HEK293 (cell line): ENCODE measurements around the gene UMAD1.
A peak's percentile ranks its signal among the peaks of the same experiment; 100 is the strongest.

Experiments used
- CTCF ChIA-PET: fragments of 350-600 bp; formaldehyde crosslinking; extraction: SDS; loops from one replicate; lab custom pipeline; 2021; ENCODE audit warnings: antibody characterized with exemption; lab: Yijun Ruan, JAX
- POLR2A ChIA-PET: fragments of 300-600 bp; formaldehyde crosslinking; extraction: SDS; loops from one replicate; lab custom pipeline; 2020; ENCODE audit warnings: antibody characterized with exemption, inconsistent platforms; lab: Yijun Ruan, JAX
- H3K27ac ChIP-seq: fragments of 200-500 bp; sonication (Bioruptor generic); 2 replicates; pipeline ENCODE4 v1.5.1; 2014; ENCODE audit warnings: low read depth, low read length, control low read depth, inconsistent platforms; ENCODE audit errors: extremely low read depth
- H3K36me3 ChIP-seq, 2 experiments: fragments of 200-500 bp in 1 of 2; sonication (Bioruptor generic) in 1 of 2; 1 replicate in 1 of 2; 2 replicates in 1 of 2; pipeline ENCODE4 v1.5.1; 2014 to 2017; ENCODE audit warnings: inconsistent platforms in 2 of 2, low read length in 2 of 2; ENCODE audit not compliant: control insufficient read depth in 2 of 2, insufficient read depth in 1 of 2
- H3K4me1 ChIP-seq: fragments of 200-500 bp; sonication (Bioruptor generic); 2 replicates; pipeline ENCODE4 v1.5.1; 2014; ENCODE audit warnings: mild to moderate bottlenecking, low read length, inconsistent platforms; ENCODE audit not compliant: control insufficient read depth, insufficient read depth
- H3K4me3 ChIP-seq: 2 replicates; pipeline ENCODE4 v1.5.1; 2011; ENCODE audit warnings: low read depth, mild to moderate bottlenecking, control low read depth, low read length, moderate library complexity
- H3K9me3 ChIP-seq: fragments of 200-500 bp; sonication (Bioruptor generic); 2 replicates; pipeline ENCODE4 v1.5.1; 2014; ENCODE audit warnings: low read depth, low read length, inconsistent platforms; ENCODE audit not compliant: control insufficient read depth, insufficient read depth
- FEZF1 ChIP-seq: fragments of 450-650 bp; formaldehyde crosslinking; IDR thresholded peaks from 2 replicates; pipeline ENCODE4 v1.5.1; 2016; ENCODE audit warnings: missing biosample characterization, missing genetic modification characterization
- GLIS1 ChIP-seq: fragments of 450-650 bp; formaldehyde crosslinking; IDR thresholded peaks from 2 replicates; pipeline ENCODE4 v1.5.1; 2016; ENCODE audit warnings: missing biosample characterization, missing genetic modification characterization
- KLF10 ChIP-seq: fragments of 450-650 bp; IDR thresholded peaks from 2 replicates; pipeline ENCODE4 v1.5.1; 2018; ENCODE audit warnings: missing biosample characterization, mild to moderate bottlenecking, missing genetic modification characterization
- SETDB1 ChIP-seq: IDR thresholded peaks from one replicate; pipeline ENCODE4 v1.6.1; 2017; ENCODE audit warnings: mild to moderate bottlenecking, low read length, moderate library complexity, mixed read lengths; ENCODE audit not compliant: insufficient read length
- SP3 ChIP-seq: fragments of 450-650 bp; formaldehyde crosslinking; IDR thresholded peaks from 2 replicates; pipeline ENCODE4 v1.5.1; 2016; ENCODE audit warnings: missing biosample characterization, missing genetic modification characterization
- TCF7L2 ChIP-seq: IDR thresholded peaks from 2 replicates; pipeline ENCODE4 v1.6.1; 2011; ENCODE audit warnings: low read depth, mild to moderate bottlenecking, inconsistent platforms, low read length, moderate library complexity, borderline replicate concordance
- YY1 ChIP-seq: fragments of 450-650 bp; formaldehyde crosslinking; IDR thresholded peaks from 2 replicates; pipeline ENCODE4 v1.5.1; 2018; ENCODE audit warnings: missing biosample characterization, missing genetic modification characterization
- ZNF274 ChIP-seq, 2 experiments: fragments of 200-500 bp in 1 of 2; fragments of 450-650 bp in 1 of 2; sonication (Bioruptor generic) in 1 of 2; formaldehyde crosslinking in 1 of 2; IDR thresholded peaks; 2 replicates each; pipeline versions ENCODE4 v1.5.1 to v1.6.1; 2014 to 2016; ENCODE audit warnings: borderline replicate concordance in 1 of 2, inconsistent platforms in 1 of 2, low read length in 1 of 2, missing biosample characterization in 1 of 2, missing genetic modification characterization in 1 of 2
- ZNF341 ChIP-seq: fragments of 450-650 bp; formaldehyde crosslinking; IDR thresholded peaks from 2 replicates; pipeline ENCODE4; 2016; ENCODE audit warnings: low read depth, missing biosample characterization, missing genetic modification characterization
- ZNF362 ChIP-seq: fragments of 450-650 bp; formaldehyde crosslinking; IDR thresholded peaks from 2 replicates; pipeline ENCODE4 v1.5.1; 2016; ENCODE audit warnings: missing biosample characterization, missing genetic modification characterization
- ZNF433 ChIP-seq: fragments of 450-650 bp; formaldehyde crosslinking; IDR thresholded peaks from 2 replicates; pipeline ENCODE4 v1.5.1; 2016; ENCODE audit warnings: missing biosample characterization, missing genetic modification characterization, low read depth
- ZNF48 ChIP-seq: fragments of 450-650 bp; formaldehyde crosslinking; IDR thresholded peaks from 2 replicates; pipeline ENCODE4 v1.5.1; 2016; ENCODE audit warnings: missing biosample characterization, missing genetic modification characterization
- ZNF510 ChIP-seq: fragments of 450-650 bp; formaldehyde crosslinking; IDR thresholded peaks from 2 replicates; pipeline ENCODE4 v1.5.1; 2018; ENCODE audit warnings: mild to moderate bottlenecking, missing genetic modification characterization, missing biosample characterization; ENCODE audit not compliant: insufficient replicate concordance
- ZNF514 ChIP-seq: fragments of 450-650 bp; formaldehyde crosslinking; IDR thresholded peaks from 2 replicates; pipeline ENCODE4 v1.5.1; 2016; ENCODE audit warnings: missing biosample characterization, missing genetic modification characterization
- ZNF555 ChIP-seq: fragments of 450-650 bp; formaldehyde crosslinking; conservative IDR thresholded peaks from 2 replicates; pipeline ENCODE4 v1.5.1; 2017; ENCODE audit warnings: missing biosample characterization, mild to moderate bottlenecking, missing genetic modification characterization, inconsistent platforms
- ZNF561 ChIP-seq: fragments of 450-650 bp; IDR thresholded peaks from 2 replicates; pipeline ENCODE4 v1.5.1; 2018; ENCODE audit warnings: missing biosample characterization, missing genetic modification characterization, borderline replicate concordance
- ZNF624 ChIP-seq: fragments of 450-650 bp; formaldehyde crosslinking; IDR thresholded peaks from 2 replicates; pipeline ENCODE4 v1.5.1; 2017; ENCODE audit warnings: missing biosample characterization, missing genetic modification characterization
- ZNF776 ChIP-seq: fragments of 450-650 bp; formaldehyde crosslinking; IDR thresholded peaks from 2 replicates; pipeline ENCODE4 v1.5.0; 2017; ENCODE audit warnings: missing biosample characterization, missing genetic modification characterization, borderline replicate concordance
- ZNF785 ChIP-seq: fragments of 450-650 bp; formaldehyde crosslinking; IDR thresholded peaks from 2 replicates; pipeline ENCODE4 v1.5.1; 2016; ENCODE audit warnings: missing biosample characterization, missing genetic modification characterization
- ZNF792 ChIP-seq: fragments of 450-650 bp; formaldehyde crosslinking; IDR thresholded peaks from 2 replicates; pipeline ENCODE4 v1.5.1; 2016; ENCODE audit warnings: missing biosample characterization, missing genetic modification characterization
- TF ChIP-seq, protein P1 (sequence below): fragments of 450-650 bp; formaldehyde crosslinking; IDR thresholded peaks from 2 replicates; pipeline ENCODE4 v1.5.1; 2016; ENCODE audit warnings: missing biosample characterization, missing genetic modification characterization
- TF ChIP-seq, protein P2 (sequence below): fragments of 450-650 bp; formaldehyde crosslinking; IDR thresholded peaks from 2 replicates; pipeline ENCODE4 v1.5.1; 2016; ENCODE audit warnings: missing biosample characterization, missing genetic modification characterization
- TF ChIP-seq, protein P3 (sequence below): fragments of 450-650 bp; formaldehyde crosslinking; IDR thresholded peaks from 2 replicates; pipeline ENCODE4 v1.5.1; 2016; ENCODE audit warnings: missing biosample characterization, missing genetic modification characterization
- TF ChIP-seq, protein P4 (sequence below): fragments of 450-650 bp; formaldehyde crosslinking; IDR thresholded peaks from 2 replicates; pipeline ENCODE4 v1.5.1; 2017; ENCODE audit warnings: missing biosample characterization, missing genetic modification characterization

The UMAD1 gene

GRCh38 chr7:7647495-7648036 is 7.0 kb downstream of the UMAD1 start:
- ChIA-PET CTCF (interaction anchor here (0.6 kb wide), 1 partner anchor 543 kb away, joined by 3 read pairs; no protein-coding TSS in a partner anchor), POLR2A (interaction anchor here (0.6 kb wide), 1 partner anchor 66 kb away, joined by 3 read pairs; no protein-coding TSS in a partner anchor)
- H3K9me3 ChIP-seq: no peaks in the 10 kb centered on the region
- no peak overlapping the region for H3K4me3 ChIP-seq
- no peak overlapping the region for H3K27ac ChIP-seq
- H3K4me1 ChIP-seq: peaks cover 6% of the 10 kb centered on the region
- TF ChIP-seq FEZF1 (tag by site-specific recombination) (peak; percentile 55), ZNF274 (IDR thresholded peaks at IDR 0.05; ENCODE audit: low read length) (no peak), ZNF274 (tag by site-specific recombination; IDR thresholded peaks at IDR 0.05; ENCODE audit: borderline replicate concordance) (no peak), ZNF341 (tag by site-specific recombination) (no peak)
- TF ChIP-seq, protein P1, sequence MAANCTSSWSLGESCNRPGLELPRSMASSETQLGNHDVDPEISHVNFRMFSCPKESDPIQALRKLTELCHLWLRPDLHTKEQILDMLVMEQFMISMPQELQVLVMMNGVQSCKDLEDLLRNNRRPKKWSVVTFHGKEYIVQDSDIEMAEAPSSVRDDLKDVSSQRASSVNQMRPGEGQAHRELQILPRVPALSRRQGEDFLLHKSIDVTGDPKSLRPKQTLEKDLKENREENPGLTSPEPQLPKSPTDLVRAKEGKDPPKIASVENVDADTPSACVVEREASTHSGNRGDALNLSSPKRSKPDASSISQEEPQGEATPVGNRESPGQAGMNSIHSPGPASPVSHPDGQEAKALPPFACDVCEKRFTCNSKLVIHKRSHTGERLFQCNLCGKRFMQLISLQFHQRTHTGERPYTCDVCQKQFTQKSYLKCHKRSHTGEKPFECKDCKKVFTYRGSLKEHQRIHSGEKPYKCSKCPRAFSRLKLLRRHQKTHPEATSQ (tag by site-specific recombination): no peak
- H3K36me3 ChIP-seq: no peaks in the 10 kb centered on the region

GRCh38 chr7:7650682-7651206 is 10.2 kb downstream of the UMAD1 start:
- H3K27ac ChIP-seq: no peak overlapping the region
- POLR2A ChIA-PET: interaction anchor here (1.9 kb wide), 1 partner anchor 10 kb away, joined by 5 read pairs; the partner anchor contains the start of gene UMAD1
- peaks cover 15% of the 10 kb centered on the region for H3K4me1 ChIP-seq
- H3K4me3 ChIP-seq: no peak overlapping the region
- CTCF ChIA-PET: no interaction called here
- no peaks in the 10 kb centered on the region for H3K9me3 ChIP-seq
- no peak for TF ChIP-seq ZNF776
- no peak for TF ChIP-seq ZNF555 (tag by site-specific recombination)
- TF ChIP-seq TCF7L2: no peak
- no peak for TF ChIP-seq ZNF514
- no peak for TF ChIP-seq SP3
- no peak for TF ChIP-seq KLF10
- no peak for TF ChIP-seq ZNF510 (tag by site-specific recombination)
- TF ChIP-seq ZNF624: no peak
- no peak for TF ChIP-seq ZNF362 (tag by site-specific recombination)
- TF ChIP-seq, protein P2, sequence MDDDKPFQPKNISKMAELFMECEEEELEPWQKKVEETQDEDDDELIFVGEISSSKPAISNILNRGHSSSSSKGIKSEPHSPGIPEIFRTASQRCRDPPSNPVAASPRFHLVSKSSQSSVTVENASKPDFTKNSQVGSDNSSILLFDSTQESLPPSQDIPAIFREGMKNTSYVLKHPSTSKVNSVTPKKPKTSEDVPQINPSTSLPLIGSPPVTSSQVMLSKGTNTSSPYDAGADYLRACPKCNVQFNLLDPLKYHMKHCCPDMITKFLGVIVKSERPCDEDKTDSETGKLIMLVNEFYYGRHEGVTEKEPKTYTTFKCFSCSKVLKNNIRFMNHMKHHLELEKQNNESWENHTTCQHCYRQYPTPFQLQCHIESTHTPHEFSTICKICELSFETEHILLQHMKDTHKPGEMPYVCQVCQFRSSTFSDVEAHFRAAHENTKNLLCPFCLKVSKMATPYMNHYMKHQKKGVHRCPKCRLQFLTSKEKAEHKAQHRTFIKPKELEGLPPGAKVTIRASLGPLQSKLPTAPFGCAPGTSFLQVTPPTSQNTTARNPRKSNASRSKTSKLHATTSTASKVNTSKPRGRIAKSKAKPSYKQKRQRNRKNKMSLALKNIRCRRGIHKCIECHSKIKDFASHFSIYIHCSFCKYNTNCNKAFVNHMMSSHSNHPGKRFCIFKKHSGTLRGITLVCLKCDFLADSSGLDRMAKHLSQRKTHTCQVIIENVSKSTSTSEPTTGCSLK (tag by site-specific recombination): no peak
- no peak for TF ChIP-seq ZNF48 (tag by site-specific recombination)
- TF ChIP-seq, protein P3, sequence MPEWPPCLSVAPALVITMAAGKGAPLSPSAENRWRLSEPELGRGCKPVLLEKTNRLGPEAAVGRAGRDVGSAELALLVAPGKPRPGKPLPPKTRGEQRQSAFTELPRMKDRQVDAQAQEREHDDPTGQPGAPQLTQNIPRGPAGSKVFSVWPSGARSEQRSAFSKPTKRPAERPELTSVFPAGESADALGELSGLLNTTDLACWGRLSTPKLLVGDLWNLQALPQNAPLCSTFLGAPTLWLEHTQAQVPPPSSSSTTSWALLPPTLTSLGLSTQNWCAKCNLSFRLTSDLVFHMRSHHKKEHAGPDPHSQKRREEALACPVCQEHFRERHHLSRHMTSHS (tag by site-specific recombination): no peak
- TF ChIP-seq, protein P4, sequence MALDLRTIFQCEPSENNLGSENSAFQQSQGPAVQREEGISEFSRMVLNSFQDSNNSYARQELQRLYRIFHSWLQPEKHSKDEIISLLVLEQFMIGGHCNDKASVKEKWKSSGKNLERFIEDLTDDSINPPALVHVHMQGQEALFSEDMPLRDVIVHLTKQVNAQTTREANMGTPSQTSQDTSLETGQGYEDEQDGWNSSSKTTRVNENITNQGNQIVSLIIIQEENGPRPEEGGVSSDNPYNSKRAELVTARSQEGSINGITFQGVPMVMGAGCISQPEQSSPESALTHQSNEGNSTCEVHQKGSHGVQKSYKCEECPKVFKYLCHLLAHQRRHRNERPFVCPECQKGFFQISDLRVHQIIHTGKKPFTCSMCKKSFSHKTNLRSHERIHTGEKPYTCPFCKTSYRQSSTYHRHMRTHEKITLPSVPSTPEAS (tag by site-specific recombination): no peak
- TF ChIP-seq ZNF433 (tag by site-specific recombination): no peak
- TF ChIP-seq YY1 (tag by site-specific recombination): no peak
- TF ChIP-seq ZNF561: no peak
- TF ChIP-seq SETDB1: no peak
- TF ChIP-seq ZNF785 (tag by site-specific recombination): no peak
- TF ChIP-seq GLIS1 (tag by site-specific recombination): no peak
- no peak for TF ChIP-seq ZNF792
- TF ChIP-seq, all 188 proteins: peak for 0
- no peaks in the 10 kb centered on the region for H3K36me3 ChIP-seq
